Stimulated activated CD4-positive, alpha-beta T cell treated with anti-CD3 and anti-CD28 coated beads, Interleukin-12 subunit alpha, Interleukin-12 subunit beta, amount 100 ng/mL, for 48 hours (primary cell): Measurements from ENCODE around the gene PPFIA2.
A peak's percentile ranks its signal among the peaks of the same experiment; 100 is the strongest.

ENCODE experiments used
- DNase-seq, 3 donors: peaks; one replicate each; pipeline ENCODE4 v3.0.0-alpha.2; 2020; ENCODE audit warnings: low read depth in 2 of 3, low spot score in 1 of 3

Gene PPFIA2

DNA sequence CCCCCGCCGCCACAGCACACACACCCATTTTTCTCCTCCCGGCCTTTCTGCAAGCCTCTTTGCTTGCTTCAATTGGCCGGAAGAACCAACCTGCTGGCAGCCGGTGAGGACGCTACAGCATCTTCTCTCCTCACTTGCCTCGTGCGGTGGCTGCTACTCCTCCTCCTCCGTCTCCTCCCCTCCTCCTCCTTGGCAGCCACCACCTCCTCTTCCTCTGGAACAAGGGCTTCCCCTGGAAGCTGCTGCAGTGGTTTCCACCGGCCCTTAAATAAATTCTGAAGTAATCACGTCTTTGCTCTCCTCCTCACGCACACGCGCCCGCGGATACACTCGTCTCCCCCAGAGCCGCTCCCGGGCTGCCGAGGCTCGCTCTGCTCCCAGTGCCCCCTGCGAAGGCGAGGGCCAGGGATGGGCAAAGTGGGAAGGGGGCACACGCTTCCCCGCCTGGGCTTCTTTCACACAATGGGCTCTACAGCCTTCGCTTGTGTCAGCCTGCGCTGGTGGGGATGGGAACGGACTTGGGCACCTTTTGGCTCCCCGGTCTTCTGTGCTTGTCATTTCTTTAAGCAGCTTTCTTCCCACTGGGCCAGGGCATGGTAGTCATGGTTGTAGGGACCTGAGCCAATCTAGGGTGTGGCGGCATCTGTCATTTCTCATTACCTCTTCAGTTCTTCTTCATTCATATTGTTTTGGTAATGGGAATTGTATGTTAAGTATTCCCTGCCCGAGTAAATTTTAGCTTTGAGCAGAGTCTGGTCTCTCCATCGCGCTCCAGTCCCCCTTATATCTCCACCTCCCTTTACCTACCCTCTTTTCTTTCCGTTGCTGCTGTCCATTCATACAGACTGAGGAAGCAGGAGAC lies at the start of gene PPFIA2:
Gene PPFIA2, minus strand, starts transcription at position 161 of the 862 bp plus-strand sequence.
- DNase-seq, result peak in 1 of 3 donors; percentile 9

DNA sequence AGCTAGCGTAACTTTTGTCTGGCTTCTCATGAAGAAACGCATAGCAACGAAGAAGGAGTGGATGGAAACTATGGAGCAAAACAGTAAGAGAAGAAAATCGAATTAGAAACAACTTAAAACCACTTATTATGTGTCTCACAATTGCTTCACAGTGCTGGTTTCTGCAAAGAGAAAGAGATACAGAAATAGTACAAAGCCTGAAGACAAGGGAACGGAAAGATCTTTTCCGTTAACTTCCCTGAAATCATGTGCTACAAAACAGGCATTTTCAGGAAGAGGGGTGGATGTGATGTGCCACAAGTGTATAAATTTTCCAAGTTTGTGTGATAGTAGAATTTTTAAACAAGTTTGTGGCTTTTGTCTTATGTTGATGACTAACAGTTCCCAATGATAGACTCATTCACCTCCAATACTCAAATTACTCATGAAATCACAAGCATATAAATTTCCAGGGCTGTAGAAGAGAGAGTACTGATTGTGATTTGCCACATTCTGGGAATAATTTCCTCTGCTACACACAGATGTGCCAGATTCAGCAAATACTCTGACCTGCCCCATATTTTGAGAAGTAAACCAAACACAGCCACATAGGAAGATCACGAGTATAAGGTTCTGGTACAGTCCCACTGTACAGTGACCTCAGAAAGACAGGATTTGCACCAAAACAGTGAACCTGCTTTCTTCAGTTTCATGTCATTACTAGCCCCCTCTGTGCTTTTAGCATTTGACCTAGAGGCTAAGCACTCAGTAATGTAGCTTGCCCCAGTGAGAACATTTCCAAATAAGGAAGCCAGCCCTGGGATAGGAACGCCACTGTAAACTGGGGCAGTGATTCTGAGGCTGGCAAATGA lies 41.4 kb upstream of the PPFIA2 start:
- DNase-seq, result no peak

DNA sequence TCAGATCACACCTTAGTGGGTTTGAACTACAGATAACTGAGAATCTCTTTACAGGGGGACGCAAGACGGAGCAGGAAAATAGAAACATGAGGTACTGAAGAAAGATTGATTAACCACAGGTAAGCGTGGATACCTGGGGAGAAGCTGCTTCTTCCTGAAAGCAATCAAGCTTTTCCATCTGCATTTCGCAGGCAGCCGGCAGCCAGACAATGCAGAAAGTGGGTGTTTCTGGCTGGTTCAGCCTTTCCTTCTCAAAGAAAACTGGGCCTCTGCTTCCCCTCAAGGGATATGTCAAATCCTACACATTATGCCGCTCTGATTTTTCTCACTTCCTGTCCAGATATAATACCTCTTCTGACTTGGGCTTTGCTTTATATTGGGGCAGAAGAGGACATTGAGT lies 39.1 kb upstream of the PPFIA2 start:
- DNase-seq, result no peak

DNA sequence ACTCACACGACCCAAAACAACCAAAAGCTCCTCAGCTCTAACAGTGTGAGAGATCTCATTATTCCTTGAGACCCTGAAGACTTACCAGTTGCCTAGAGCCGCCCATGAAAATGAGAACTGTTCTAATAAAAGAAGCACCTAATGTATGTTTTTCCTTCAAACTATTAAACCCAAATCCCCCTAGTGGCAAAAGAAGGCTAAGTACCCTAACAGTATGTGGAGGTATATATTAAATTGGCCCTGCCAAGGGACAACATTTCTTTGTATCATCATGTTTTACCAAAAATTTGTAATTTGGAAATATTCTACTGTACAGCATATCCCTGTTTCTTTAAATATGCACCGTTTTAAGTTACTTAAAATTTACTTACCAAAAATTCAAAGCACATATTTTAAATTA lies 38.0 kb upstream of the PPFIA2 start:
- DNase-seq, result no peak

DNA sequence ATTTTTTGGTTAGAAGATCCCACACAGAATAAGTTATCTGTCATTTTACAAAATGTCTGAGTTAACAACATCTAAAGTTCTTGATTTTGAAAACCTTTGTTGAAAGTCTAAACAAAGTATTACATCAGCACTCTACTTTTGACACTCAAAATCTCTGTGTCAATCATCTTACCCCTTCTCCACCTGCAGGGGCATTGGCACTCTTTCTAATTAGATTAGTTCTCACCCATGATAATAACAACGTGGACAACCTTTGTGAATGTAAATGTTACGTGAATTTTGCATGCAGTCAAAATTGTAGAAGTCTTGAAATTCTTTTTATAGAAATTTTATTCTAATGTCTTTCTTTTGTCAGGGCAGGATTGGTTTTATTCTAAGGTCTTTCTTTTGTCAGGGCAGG lies 33.5 kb upstream of the PPFIA2 start:
- DNase-seq, result no peak

DNA sequence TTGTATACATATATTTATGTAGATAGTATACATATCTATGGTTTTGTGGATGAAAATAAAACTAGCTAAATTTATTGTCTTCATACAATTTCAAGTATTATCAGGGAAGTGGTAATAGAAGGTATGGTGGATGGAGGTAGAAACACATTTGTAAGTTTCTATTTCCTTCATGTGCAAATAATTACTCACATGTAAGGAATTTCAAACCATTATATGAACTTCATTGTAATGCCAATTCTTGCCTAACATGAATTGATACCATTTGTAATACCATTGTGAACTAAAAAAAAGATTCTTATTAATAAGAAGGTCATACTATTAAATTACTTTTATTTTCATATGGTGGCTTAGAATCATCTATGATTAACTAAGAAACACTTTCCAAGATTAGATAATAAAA lies 20.1 kb upstream of the PPFIA2 start:
- DNase-seq, result no peak

DNA sequence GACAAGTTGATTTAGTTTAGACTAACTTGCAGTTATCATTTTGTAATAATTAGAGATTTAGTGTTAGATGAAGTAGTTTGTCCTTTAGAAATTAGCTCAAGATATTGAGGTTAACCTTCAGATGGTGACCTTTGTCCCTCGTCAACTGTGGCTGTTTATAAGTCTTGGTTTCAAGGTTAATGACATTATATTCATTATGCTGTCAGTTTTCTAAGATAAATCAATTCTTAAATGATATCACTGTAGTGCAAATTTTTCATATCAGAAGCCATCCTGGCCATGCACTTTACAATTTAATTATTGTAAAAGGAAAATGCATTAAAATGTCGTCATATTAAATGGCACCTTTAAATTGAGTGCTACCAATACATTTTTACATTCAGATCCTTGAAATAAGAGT lies 19.6 kb upstream of the PPFIA2 start:
- DNase-seq, result no peak

DNA sequence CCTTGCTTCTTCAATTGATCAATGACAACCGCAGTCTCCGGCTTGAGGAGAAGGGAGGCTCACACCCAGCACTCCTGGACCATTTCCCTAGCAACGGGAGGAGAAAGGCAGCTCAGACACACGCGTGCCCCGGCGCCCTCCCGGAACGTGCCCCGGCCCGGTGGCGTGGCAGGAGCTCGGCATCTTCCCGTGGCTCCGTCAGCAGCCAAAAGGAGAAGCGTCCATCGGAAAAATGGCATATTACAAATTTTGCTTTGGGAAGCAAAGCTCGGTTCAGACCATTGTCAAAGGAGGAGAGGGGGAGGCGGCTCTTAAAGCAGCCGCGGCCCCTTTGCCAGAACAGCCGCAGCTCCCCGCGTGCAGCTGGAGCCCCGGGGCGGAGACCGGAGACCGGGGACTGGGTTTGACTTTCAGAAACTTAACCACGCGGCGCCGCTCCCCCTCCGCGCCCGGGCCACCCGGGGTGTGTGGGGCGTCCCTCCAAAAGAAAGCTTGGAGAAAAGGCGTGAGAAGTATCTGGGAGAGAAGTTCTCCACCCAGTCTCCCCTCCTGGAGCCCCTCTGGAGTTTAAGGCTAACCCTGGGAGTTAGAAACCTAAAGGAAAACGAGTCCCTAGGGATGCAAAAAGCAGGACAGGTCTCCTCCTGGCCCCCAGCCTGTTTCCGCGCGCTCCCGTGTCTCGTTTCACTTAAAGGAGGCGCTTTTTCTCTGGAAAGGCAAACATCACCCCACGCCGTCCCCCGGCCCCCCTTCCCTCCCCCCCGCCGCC lies 545 bp downstream of the PPFIA2 start:
- peak in 1 of 3 donors; percentile 11 for DNase-seq

DNA sequence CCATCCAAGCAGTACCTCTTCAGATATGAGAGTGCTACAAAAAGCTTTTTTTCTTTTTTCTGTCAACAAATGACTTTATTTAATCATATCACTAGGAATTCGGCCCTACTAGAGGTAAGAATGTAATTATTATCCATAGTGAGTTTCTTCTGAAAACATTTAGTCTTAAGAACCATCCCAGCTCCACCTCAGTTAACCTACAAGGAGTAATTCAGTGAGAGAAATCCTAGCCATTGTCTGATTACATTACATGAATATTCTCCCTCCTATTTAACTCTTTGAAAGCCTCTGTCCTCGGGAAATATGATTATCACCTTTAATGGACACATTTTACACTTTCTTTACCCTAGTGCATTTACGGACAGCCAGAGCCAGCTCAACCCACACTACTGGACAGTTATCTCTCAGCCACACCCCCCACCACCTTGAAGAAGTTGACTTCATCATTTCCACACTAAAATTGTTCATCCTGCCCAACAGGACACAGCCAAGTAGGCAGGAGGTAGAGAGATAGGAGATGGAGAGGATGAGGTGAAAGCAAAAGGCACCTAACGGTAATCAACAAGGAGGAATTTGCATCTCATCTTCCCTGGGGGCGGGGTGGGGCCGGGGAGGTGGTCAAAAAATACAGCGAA lies 1.3 kb downstream of the PPFIA2 start:
- DNase-seq, result no peak

DNA sequence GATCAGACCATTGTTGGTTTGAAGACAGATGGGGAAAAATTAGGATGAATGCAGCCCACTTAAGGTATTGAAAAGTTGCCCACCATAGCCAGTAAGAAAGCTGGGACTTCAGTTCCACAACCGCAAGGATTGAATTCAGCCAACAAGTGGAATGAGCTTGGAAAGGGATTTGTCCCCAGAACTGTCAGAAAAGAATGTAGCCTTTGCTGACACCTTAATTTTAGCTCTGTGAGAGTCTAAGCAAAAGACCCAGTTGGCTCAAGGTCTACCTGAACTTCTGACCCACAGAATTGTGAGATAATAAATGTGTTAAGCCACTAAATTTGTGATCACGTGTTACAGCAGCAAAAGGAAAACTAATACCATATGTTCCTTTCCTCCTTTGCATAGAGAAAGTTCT lies 29.4 kb downstream of the PPFIA2 start:
- no peak for DNase-seq

DNA sequence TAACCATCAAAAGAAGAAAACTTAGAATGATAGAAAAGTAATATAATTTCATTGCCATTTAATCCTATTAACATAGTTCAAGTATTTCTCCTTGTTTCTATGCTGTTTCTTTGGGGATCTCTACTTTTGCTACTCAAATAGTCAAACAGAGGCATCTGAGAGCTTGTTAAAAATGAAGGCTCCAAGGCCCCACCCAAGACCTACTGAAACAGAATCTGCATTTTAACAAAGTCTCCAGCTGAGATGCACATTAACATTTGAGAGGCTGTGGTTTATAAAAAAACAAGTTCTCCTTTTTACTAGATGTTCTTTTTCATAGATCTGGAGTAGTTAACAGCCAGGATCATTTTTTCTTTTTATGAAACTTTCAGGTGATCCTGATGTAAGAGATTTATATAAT lies 31.8 kb downstream of the PPFIA2 start:
- no peak for DNase-seq

DNA sequence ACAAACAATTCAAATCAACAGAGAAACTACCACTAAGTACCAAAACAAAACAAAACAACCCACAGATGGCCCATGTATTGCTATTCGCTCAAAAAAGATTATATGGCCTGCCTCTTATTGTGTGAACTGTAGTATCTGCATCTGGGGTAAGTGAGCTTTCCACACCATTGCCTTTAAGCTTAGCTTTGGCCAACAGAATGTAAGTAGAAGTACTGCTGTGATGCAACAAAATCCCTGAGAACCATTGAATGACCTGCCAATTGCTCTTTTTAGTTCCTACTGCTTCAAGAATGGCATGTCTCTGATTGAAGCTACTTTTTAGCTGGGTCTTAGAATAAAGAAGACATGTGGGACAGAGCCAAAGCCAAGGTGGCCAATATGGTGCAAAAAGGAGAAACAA lies 32.5 kb downstream of the PPFIA2 start:
- no peak for DNase-seq

DNA sequence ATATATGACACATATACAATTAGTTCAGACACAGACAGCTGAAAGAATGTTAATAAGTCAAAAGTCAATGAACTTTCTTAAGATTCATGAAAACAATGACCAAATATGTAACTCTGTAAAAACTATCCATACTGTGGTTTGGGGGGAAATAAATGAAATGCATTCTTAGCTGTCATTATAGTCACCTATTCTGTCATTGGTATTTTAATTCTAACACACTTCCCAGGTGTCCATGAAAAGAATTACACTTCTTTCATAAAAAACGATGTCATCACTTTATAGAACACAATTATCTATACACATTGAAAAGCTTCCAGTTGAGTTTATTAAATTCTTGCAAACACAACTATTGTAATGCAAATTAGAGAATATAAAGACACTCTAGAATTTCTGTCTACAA lies 35.8 kb downstream of the PPFIA2 start:
- no peak for DNase-seq

DNA sequence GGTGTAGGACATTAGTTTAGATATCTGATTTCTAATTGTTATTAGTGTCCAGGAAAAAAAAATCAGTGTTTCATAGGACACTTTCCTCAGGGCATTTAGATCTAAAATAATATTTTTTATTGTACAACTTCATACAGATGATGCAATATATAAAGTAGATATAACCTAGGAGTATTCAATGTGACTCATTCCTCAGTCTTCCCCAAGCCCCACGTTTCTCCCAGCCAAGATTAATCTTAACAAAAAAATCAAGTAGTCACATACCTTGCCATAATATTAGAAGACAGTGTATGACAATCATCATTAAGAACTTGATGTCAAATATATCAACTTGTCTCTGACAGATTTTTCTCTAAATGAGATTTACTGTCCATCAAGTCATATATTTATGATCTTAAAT lies 37.1 kb downstream of the PPFIA2 start:
- no peak for DNase-seq

DNA sequence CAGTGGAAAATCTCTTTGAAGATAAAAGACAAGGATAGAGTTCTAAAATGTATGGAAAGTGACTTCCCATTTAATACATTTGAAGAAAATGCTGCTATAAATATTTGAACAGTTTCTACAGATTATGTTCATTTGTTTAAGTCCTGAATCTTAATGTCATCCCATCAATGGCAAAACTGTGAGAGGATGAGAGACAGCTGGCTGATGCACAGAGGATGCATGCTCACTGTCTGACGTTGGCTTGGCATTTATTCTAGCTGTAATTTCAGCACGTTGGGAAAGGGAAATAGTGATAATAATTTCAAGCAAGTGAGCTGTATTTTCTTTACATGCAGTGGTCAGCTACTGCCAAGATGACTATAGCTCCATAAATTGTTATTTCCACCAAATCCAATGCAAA lies 40.5 kb downstream of the PPFIA2 start:
- DNase-seq, result no peak

DNA sequence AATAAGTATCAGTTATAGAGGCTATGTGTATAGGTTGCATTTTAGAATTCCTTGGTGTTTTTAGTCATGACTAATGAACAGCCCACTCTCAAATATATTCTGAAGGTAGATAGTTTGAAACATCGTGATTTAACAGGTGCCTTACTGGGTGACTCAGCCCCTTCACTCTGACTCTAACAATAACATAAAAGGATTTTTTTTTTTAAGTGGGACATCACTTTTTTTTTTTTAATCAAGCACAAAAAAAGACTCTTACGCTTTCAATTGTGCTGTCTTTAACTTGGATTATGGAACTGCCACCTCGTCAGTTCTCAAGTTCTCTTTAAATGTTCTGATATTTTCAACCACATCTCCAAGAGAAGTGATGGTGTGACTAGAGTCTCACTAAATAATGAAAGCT lies 46.6 kb downstream of the PPFIA2 start:
- DNase-seq, result no peak

DNA sequence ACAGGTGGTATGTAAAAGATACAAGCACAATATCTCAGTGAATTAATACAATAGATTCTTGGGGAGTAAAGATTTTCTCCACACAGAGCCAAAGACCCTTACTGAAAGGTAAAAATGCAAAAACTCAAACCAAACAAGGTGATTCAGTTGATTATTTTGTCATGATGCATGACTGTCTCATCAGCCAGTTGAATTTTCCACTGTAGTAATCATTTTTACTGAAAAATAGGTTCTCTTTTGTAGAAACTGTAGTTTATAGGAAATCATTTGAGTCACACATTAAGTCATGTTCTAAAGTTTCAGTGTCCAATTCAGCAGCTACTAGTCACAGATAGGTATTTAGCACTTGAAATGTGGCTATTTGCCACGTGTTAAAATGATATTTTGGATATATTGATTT lies 53.6 kb downstream of the PPFIA2 start:
- no peak for DNase-seq

DNA sequence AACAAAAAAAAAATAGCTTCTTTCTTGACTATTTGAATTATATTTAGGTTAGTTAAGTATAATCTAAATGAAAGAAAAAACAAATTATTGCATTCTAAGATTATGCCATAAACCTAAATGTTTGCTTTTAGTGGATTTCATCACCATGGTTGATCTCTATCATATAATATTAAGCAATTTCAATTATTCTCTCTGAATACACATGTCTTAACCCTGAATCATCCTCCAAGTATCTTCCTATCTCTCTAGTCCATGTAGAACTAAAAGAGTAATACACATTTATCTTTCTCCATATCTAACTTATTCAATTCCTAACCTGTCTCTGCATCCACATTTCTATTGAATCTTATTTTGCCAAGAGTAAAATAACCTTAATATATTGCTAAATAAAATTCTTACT lies 59.6 kb downstream of the PPFIA2 start:
- DNase-seq, result no peak

DNA sequence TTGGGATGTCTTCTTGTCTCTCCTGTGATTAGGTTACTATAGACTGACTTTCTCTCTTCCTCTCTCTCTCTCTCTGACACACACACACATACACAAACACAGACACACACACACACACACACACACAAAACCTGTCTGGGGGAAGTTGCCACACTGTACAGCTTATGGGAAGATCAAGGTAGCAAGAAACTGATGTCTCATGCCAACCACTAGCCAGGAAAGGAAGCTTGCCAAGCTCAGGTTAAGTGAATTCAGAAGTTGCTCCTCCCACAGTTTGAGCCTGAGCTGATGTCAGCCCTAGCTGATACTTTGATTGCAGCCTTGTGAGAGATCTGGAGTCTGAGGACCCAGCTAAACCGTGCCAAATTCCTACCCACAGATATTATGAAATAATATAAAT lies 67.1 kb downstream of the PPFIA2 start:
- DNase-seq, result no peak

DNA sequence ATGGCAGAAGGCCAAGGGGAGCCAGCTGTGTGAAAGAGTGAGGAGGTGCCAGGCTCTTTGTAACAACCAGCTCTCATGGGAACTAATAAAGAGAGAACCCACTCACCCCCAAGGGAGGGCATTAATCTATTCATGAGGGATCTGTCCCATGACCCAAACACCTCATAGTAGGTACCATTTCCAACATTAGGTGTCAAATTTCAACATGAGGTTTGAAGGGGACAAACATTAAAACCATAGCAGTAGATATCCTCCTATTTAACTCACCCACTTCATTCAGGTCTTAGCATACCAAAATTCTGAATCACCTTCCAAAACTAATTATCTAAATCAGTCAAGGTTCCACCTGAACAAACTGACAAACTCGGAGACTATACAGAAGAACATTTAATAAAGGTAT lies 75.3 kb downstream of the PPFIA2 start:
- no peak for DNase-seq

DNA sequence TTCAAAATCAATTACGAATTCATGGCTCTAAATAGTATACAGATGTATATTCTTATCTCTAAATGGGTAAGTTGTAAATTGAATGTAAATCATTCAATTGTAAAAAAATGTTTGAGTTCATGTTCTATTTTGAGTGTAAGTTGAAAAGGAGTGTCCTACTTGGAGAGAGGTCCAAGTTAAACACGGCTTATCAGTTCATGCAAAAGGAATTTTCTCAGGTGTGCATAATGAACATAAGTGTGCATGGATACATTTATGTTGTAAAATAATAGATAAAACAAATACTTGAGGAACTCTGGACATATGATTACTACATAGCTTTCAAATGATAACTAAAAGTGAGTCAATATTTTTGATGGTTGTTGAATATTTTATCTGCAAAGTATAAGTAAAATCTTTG lies 79.5 kb downstream of the PPFIA2 start:
- no peak for DNase-seq
